ENCODE measurements around the gene TMEM109. TPM values are rescaled to one million over a fixed set of nuclear protein-coding genes. Genes with fewer than 3 reads are reported as not detected.

Gene TMEM109
- total RNA-seq, 4 donors from 2014 or later = 79.6 to 150 (median 88.7) TPM

GRCh38 chr11:60937811-60938210 is 23.9 kb downstream of the TMEM109 start:
- ATAC-seq (ENCODE audit: low FRiP score) (no peak), DNase-seq (ENCODE audit: low spot score) (no peak)
- no peak for TF ChIP-seq CTCF (IDR thresholded peaks at IDR 0.05)

GRCh38 chr11:60938500-60938899 is 24.5 kb downstream of the TMEM109 start:
- no peak for TF ChIP-seq CTCF (IDR thresholded peaks at IDR 0.05)
- no peak for ATAC-seq (ENCODE audit: low FRiP score)
- no peak for DNase-seq (ENCODE audit: low spot score)

GRCh38 chr11:60939301-60939700 is 25.3 kb downstream of the TMEM109 start:
- TF ChIP-seq CTCF (IDR thresholded peaks at IDR 0.05) = no peak
- DNase-seq (ENCODE audit: low spot score) = no peak
- ATAC-seq (ENCODE audit: low FRiP score) = no peak

GRCh38 chr11:60939855-60940254 is 25.9 kb downstream of the TMEM109 start:
- ATAC-seq (ENCODE audit: low FRiP score) (no peak), DNase-seq (ENCODE audit: low spot score) (no peak)
- TF ChIP-seq CTCF (IDR thresholded peaks at IDR 0.05) = no peak

GRCh38 chr11:60941371-60942119 is 27.6 kb downstream of the TMEM109 start:
- no peak for TF ChIP-seq CTCF (IDR thresholded peaks at IDR 0.05)
- DNase-seq (ENCODE audit: low spot score) (no peak), ATAC-seq (ENCODE audit: low FRiP score) (no peak)

- ATAC-seq (ENCODE audit: low FRiP score) = no peak
- no peak for TF ChIP-seq CTCF (IDR thresholded peaks at IDR 0.05)
- DNase-seq (ENCODE audit: low spot score) = no peak
These were observed 28.3 kb downstream of the TMEM109 start for GRCh38 chr11:60942219-60942618.

- TF ChIP-seq CTCF (IDR thresholded peaks at IDR 0.05) = no peak
- ATAC-seq (ENCODE audit: low FRiP score) = no peak
- DNase-seq (ENCODE audit: low spot score) = no peak
These were observed 29.1 kb downstream of the TMEM109 start for GRCh38 chr11:60942970-60943565.
